Measurements from ENCODE around the gene ISY1.

Gene ISY1

DNA sequence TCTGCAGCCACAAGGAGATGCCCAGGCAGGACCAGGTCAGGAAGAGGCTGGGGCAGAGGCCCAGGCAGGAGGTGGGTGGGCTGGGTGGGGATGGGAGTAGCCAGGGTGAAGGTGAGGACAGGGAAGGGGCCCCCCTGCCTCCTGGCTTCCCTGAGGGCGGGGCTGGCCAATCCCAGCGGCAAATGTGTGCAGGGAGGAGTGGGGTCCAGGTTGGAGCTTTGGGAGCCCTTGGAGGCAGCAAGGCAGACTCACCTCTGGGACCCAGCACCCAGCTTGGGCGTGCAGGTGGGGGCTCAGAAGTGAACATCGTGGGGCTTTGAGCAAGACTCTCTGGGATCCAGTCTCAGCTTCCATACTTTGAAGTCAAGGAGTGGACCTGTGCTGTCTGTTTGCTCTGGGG lies 75.0 kb downstream of the ISY1 start:
- FAIRE-seq, result no peak

DNA sequence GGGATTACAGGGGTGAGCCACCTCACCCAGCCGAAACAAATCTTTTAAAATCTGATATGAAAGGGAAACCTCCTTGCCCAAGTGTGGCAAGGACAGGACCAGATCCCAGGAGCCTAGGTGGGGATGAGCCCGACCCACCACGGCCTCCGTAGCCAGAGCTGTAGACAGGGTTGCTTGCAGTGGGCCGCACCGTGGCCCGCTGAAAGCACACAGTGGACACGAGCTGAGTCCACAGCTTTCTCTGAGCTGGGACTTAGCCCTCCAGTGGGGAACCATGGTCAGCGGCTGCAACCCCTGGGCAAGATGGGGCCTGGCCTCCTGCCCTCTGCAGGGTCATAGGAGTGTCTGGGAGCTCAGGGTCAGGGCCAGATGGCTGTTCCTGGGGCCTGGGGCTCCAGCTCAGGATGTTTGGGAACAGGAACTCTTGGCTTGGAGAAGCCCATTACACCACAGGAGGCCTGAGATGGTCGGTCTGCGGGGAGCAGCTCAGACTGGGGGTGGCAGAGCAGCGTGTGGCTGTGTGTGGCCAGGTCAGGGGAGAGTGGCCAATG lies 75.6 kb downstream of the ISY1 start:
- no peak for FAIRE-seq

DNA sequence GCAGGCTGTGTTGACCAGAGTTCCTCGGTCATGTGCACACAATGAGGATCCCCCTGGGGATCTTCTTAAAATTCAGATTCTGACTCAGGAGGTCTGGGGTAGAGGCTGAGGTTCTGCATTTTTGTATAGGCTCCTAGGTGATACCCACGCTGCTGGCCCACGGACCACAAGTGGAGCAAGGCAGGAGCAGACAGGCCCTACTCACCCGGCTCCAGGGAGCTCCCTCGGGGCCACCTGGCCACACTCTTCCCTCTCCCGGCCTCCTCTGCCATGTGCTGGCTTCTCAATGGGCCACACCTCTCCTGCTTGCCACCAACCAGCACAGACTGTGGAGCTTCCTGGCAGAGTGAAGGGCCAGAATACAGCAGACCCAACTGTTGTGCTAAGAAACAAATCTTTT lies 76.4 kb downstream of the ISY1 start:
- no peak for FAIRE-seq

DNA sequence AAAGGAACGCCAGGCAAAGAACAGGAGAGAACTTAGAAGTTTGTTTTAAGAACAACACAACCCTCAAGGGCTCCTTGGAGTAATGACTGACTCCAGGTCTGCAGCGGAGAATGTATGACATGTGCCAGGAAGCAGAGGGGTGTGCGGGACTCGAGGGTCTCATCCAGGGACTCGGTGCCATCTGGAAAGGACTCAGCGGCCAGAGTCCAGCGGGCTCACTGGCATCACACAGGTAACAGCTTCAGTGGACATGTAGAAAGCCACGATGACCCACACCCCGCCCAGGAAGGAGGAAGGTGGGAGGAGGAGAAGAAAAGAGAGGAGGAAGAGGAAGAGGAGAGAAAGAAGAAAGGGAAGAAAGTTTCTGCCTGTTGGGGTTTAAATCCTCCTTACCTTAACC lies 78.8 kb downstream of the ISY1 start:
- no peak for FAIRE-seq

DNA sequence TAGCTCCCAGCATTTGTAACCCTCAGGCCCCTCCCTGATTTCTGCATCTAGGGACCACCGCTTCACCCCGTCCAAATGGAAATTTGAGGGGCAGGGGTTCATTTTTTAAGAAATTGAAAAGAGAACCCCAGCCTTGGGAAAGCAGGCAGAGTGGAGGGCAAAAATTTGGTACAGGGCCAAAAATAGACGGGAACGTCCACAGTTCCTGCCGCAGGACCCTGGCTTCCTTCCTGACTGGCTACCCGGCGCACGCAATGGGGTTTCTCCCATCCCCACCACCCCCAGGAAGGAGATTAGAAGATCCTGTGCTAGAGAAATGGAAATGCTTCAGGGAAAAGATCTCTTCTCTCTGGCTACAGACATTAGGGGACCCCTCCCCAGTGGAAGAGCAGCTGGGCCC lies 79.4 kb downstream of the ISY1 start:
- no peak for FAIRE-seq

DNA sequence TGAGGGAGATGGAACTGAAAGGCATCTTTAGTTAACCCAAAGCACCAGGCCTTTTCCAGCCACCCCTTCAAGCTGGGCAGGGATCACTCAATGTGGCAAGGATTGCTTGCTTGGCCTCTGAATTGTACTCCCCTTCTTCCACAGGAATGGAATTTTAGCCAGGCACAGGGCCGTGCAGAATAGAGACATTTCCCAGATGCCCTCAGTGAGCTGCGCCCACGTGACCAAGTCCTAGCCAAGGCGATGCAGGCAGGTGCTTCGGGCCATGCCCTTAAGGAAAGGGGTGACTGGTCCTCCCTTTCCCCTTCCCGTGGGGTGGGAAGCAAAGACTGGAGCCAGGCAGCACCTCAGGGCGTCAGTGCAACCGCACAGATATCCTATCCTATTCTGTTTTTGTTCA lies 82.4 kb downstream of the ISY1 start:
- no peak for FAIRE-seq
